ENCODE data around the gene CFAP206.
"Not testable (repeated sequence)": the region's sequence is repeated elsewhere in the genome, so short reads cannot be mapped to it uniquely, and the experiment has no call there.

CFAP206 gene

DNA sequence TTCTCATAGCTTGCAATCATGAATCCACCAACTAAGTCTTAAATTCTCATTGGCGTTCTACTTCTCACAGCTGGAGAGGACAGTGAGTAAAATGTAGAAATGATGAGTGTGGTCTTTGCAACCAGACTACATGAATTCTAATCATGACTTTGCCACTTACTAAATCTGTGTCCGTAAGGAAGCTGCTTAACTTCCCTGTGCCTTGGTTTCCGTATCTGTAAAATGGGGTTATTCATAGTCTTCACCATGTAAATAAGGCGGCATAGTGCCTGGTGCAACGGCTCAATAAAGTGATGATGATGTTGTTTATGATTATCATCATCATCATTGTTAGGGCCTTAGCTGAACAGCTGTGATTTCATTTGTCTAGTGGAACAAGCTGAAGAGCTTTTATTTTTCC, 12.6 kb downstream of the CFAP206 start:
- DNase-seq (ENCODE audit: low read depth, low spot score), result no peak

GRCh38 chr6:87421576-87421975, 13.8 kb downstream of the CFAP206 start:
- DNase-seq (ENCODE audit: low read depth, low spot score), result no peak

DNA sequence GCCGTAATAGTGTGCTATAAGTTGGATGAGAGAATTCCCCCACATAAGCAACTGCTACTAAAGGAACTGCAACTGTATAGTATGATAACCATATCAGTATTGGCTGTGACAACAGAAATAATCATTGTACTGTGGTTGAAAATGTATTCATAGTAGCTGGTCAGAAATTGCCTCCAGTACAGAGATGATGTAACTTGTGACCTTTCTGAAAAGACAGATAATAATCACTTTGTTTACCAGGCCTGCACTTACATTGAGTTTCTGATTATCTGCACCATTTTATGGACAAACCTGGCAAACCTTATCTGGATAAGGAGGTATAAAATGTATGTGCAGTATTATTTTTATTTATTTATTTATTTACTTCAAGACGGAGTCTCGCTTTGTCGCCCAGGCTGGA, 19.0 kb downstream of the CFAP206 start:
- no peak for DNase-seq (ENCODE audit: low read depth, low spot score)

- DNase-seq (ENCODE audit: low read depth, low spot score), result no peak
These were observed 22.7 kb downstream of the CFAP206 start for GRCh38 chr6:87430499-87430898.

DNA sequence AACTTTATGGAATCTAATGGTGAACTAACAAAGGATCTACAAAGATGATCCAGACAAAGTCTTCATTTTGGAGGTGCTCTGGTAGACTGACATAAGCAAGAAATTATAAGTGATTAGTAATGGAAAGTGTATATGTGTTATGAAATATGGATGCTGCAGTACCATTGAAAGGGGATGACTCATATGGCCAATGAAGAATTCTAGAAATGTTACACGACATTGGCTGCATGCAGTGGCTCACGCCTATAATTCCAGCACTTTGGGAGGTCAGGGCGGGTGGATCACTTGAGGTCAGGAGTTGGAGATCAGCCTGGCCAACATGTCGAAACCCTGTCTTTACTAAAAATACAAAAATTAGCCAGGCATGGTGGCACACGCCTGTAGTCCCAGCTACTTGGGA, 23.5 kb downstream of the CFAP206 start:
- DNase-seq (ENCODE audit: low read depth, low spot score), result no peak

DNA sequence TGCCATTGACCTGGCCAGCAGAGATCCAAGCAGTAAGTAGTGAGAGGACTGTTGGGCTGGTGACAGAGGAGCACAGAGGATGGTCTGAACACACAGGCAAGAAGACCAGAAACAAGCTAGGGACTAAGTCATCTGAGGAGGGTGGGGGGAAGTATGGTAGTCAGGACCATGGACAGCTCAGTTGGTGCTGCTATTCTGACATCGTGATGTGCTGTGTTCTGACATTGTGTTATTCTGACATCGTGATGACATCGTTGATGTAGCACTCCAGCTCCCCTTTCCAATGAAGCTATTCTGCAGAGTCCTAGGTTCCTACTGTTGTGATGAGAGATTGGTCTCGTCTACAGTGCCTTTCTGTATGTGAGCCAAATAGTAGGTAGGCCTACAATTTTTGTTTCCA, 28.7 kb downstream of the CFAP206 start:
- DNase-seq (ENCODE audit: low read depth, low spot score), result peak; percentile 61

DNA sequence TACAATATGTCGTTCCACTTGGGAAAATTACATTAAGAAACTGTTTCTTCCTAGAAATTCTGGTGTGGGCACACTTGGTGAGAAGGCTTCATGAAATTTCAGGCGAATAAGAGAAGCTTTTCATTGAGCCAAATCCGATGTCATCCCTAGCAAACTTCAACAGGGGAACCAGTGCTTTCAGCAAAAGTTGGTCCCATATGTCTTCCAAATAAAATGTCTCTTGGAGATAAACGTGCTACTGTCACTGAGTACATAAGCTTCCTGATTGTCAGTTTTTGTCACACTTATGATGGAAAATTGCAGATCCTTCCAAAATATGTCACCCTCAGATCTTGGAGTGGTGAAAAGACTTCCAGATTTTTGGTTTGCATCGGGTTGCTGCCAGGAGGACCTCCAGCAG, 33.9 kb downstream of the CFAP206 start:
- DNase-seq (ENCODE audit: low read depth, low spot score), result no peak

DNA sequence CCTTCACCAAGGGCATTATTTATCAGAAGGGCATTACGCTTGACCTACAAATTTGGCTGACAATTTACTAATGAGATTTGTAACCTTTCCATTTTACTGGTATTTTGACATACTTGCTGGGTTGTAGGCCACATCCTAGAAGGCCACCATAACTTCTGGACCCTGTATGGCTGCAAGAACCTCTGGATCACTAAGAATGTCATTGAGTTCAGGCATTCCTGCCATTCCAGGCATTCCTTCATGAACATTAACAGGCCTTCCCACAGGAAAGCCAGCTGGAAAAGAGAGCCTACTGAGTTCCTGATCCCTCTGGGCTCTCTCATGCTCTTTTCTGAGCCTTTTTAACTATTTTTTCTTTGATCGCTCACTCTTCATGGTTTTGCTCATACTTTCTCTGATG, 36.6 kb downstream of the CFAP206 start:
- DNase-seq (ENCODE audit: low read depth, low spot score), result peak; percentile 82

- DNase-seq (ENCODE audit: low read depth, low spot score), result no peak
These were observed 57.3 kb downstream of the CFAP206 start for GRCh38 chr6:87465051-87465450.

DNA sequence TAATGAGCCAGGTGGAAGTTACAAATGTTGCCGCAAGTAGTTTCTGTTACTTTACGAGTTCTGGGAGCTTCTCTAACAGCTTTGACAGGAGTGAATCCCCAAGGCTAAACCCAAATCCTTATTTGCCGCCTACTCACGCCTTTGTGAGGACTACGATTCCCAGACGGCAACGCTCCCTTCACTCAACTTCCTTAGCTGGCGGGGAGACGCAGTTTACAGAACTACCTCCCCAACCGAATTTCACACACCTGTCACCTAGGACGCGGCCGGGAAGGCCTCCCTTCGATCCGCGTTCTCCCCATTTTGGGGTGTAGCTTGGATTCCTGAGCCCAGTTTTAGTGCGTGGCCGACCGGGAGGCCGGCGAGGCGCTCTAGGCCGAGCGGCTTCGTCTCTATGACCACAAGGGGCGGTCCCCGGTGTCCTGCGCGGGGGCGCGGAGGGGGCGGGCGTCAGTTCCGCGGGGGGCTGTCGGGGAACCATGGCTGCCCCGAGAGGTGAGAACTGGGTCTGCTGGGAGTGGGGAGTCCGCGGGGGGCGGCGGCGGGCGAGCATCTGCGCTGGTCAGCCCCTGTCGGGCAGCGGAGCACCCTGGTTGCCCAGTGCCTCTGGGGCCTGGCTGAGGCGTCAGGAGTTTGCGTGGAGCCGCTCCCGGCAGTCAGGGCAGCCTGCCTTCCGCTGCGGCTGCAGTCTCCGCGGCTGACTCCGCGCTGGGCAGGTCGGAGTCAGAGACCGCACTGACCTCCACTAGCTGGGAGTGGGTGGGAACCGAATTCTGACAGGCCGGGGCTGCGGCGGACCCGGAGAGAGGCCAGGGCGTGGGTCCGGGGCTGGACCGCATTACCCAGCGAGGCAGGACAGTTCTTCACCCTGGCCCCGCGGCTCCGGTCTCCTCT, 65.0 kb downstream of the CFAP206 start, which contains the start of gene SLC35A1:
TSS of gene SLC35A1 (plus strand) at position 450 of the 894 bp plus-strand sequence. CDS start at position 480, 30 bp downstream.
- peak; percentile 54 for DNase-seq (ENCODE audit: low read depth, low spot score)

- no peak for DNase-seq (ENCODE audit: low read depth, low spot score)
These were observed 65.7 kb downstream of the CFAP206 start for GRCh38 chr6:87473419-87473903.

DNA sequence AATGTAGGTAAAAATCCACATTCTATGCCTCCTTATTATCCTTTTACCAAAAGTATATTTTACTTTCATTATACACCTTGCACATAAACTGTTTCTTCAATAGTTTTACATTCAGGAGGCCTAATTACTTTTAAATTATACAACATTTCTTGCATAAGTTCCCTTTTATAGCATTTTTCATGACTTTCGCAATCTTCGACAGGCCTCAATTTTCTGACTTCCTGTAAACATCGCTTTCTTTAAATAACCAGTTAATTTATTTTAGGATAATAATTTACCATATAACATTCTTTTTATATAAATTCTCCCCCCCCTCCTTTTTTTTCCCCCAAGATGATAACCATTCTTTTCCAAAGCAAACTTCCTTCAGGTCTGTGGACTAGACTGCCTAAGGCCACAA, 74.2 kb downstream of the CFAP206 start:
- no peak for DNase-seq (ENCODE audit: low read depth, low spot score)

DNA sequence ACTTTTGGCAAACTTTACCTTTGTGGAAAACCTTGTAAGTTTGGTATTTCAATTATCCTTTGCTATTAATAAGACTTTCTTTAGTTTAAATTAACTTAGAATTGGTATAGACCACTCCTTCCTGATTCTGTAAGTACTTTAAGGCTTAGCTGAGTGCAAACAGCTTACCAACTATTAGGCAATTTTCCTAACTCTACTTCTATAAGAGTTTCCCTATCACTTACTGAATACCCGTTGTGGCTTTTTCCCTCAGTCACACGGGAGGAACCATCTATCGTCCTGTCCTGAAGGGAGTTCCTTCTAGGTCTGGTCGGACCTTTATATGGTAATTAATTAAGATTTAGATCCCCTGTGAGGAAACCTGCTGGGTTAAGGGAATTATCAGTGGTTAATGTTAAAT, 74.6 kb downstream of the CFAP206 start:
- no peak for DNase-seq (ENCODE audit: low read depth, low spot score)

DNA sequence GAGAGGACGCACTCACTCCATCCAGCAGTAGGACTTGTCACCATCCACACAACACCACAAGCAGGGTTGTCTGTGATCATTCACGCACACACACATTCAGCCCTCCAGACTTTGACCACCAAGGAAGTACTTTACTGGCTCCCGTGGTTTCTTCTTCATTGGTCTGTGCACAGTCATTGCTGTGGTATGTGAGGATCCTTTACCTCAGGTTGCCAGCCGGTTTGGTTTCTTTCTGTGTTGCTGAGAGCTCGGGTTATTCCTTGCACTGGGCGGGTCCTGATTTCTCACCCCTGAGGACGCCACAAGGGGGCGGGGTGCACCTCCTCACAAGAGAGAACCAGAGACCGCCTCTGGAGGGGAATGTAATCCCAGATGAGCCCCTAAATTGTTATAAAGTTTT, 76.2 kb downstream of the CFAP206 start:
- DNase-seq (ENCODE audit: low read depth, low spot score), result peak; percentile 84

DNA sequence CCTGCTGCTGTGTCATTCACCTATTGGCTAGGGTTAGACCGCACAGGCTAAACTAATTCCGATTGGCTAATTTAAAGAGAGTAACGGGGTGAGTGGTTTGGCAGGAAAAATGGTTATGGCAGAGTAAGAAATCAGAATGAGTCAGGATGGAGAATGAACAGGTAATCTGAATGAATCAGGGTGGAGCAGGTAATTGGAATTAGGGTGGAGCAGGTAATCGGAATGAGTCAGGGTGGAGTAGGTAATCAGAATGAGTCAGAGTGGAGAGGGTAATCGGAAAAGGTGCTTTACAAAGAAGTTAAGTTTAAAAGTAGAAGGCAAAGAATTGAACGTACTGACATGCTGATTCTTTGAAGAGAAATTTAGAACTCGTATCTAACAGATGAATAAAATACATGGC, 76.7 kb downstream of the CFAP206 start:
- no peak for DNase-seq (ENCODE audit: low read depth, low spot score)

- DNase-seq (ENCODE audit: low read depth, low spot score), result no peak
These were observed 79.8 kb downstream of the CFAP206 start for GRCh38 chr6:87487555-87487954.

DNA sequence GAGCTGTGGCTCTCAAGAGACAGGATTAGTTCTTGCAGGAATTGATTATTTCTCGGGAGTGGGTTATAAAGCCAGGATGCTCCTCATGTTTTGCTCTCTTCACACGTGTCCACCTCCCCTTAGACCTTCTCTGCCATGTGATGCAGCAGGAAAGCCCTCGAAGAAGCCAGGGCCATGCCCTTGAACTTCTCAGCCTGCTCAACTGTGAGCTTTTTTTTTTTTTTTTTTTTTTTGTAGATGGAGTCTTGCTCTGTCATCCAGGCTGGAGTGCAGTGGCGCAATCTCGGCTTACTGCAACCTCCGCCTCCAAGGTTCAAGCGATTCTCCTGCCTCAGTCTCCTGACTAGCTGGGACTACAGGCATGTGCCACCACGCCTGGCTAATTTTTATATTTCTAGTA, 81.6 kb downstream of the CFAP206 start:
- not testable (repeated sequence) for DNase-seq (ENCODE audit: low read depth, low spot score)

- DNase-seq (ENCODE audit: low read depth, low spot score), result no peak
These were observed 87.1 kb downstream of the CFAP206 start for GRCh38 chr6:87494761-87495422.

DNA sequence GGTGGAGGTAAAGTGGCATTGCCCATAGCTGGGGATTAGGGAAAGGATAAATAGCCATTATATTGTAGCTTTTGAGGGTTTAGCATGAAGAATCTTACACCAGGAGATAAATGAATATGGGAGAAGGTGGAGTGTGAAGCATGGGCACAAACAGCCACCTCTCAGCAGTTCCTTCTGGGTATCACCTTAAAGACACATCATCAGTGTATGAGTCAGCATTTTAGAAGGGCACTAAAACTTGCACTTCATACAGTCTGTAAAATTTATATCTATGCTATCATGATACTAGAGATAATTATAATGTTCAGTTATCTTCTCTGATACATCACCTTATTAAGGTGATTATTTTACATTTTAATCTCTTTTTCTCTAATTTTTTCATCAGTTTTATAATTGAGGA, 90.3 kb downstream of the CFAP206 start:
- no peak for DNase-seq (ENCODE audit: low read depth, low spot score)

- no peak for DNase-seq (ENCODE audit: low read depth, low spot score)
These were observed 94.2 kb downstream of the CFAP206 start for GRCh38 chr6:87501809-87502572.

- no peak for DNase-seq (ENCODE audit: low read depth, low spot score)
These were observed 96.7 kb downstream of the CFAP206 start for GRCh38 chr6:87504441-87504840.

All from iPS DF 19.7 (cell line).